Esophagus muscularis mucosa (tissue), 4 donors: ENCODE data around the gene RGS2. TPM values are rescaled to one million over a fixed set of nuclear protein-coding genes. Genes with fewer than 3 reads are reported as not detected.

ENCODE experiments used
- DNase-seq: peaks from one replicate; pipeline ENCODE4 v3.0.0-alpha.2; 2017; ENCODE audit errors: extremely low spot score
- H3K27ac ChIP-seq, 4 donors: fragments of 200-600 bp; sonication (generic); replicated peaks in 1 of 4; 1 replicate in 3 of 4; 2 replicates in 1 of 4; pipeline ENCODE4 v1.5.1; 2016 to 2019; ENCODE audit warnings: mild to moderate bottlenecking in 1 of 4
- H3K27me3 ChIP-seq, 4 donors: fragments of 200-600 bp; sonication (generic); one replicate each; pipeline versions ENCODE4 v1.5.1 to v1.6.0; 2016 to 2019
- H3K36me3 ChIP-seq, 4 donors: fragments of 200-600 bp; sonication (generic); one replicate each; pipeline ENCODE4 v1.5.1; 2016 to 2019
- H3K4me1 ChIP-seq, 4 donors: fragments of 200-600 bp; sonication (generic); one replicate each; pipeline ENCODE4 v1.5.1; 2016 to 2019
- H3K4me3 ChIP-seq, 4 donors: fragments of 200-600 bp; sonication (generic); 1 replicate in 2 of 4; 2 replicates in 2 of 4; pipeline ENCODE4 v1.5.1; 2016 to 2019; ENCODE audit warnings: mild to moderate bottlenecking in 4 of 4, moderate library complexity in 1 of 4
- H3K9me3 ChIP-seq, 4 donors: fragments of 200-600 bp; sonication (generic); 1 replicate in 3 of 4; 2 replicates in 1 of 4; pipeline ENCODE4 v1.5.1; 2016 to 2019
- EP300 ChIP-seq: sonication (generic); formaldehyde crosslinking; IDR thresholded peaks from one replicate; pipeline ENCODE4 v1.6.1; 2017; ENCODE audit warnings: antibody characterized with exemption
- POLR2A ChIP-seq: fragments of 450-650 bp; IDR thresholded peaks from one replicate; pipeline ENCODE4 v1.6.1; 2017; ENCODE audit warnings: antibody characterized with exemption, moderate library complexity, mild to moderate bottlenecking, low read depth
- POLR2AphosphoS5 ChIP-seq, 2 donors: sonication (generic); formaldehyde crosslinking; IDR thresholded peaks; one replicate each; pipeline ENCODE4 v1.6.1; 2017; ENCODE audit warnings: antibody characterized with exemption in 2 of 2
- WGBS: methylation state at CpG from one replicate; pipeline ENCODE4 v1.1.5; 2018; 5-methylcytosine and 5-hydroxymethylcytosine counted together
- intact Hi-C: fragments of 100-400 bp; cut with DNase I; formaldehyde crosslinking; loops from one replicate; pipeline ENCODE4 v1.15.1; 2023
- total RNA-seq, 4 donors: library from RNA; depleted of rRNA; stranded (reverse); fragments of >200 nt; gene quantifications; one replicate each; pipeline versions ENCODE4 v1.1.0 to v1.2.1, GENCODE V29; 2016
- TF ChIP-seq, protein P1 (sequence below), 3 experiments: fragments of 200-600 bp in 2 of 3; fragments of 450-650 bp in 1 of 3; sonication (generic) in 2 of 3; IDR thresholded peaks; one replicate each; pipeline ENCODE4 v1.5.1; 2017 to 2019; ENCODE audit warnings: antibody characterized with exemption in 3 of 3, mild to moderate bottlenecking in 2 of 3, moderate library complexity in 1 of 3

The RGS2 gene
- total RNA-seq, 4 donors from 2014 or later: 337 to 754 (median 525) TPM

DNA sequence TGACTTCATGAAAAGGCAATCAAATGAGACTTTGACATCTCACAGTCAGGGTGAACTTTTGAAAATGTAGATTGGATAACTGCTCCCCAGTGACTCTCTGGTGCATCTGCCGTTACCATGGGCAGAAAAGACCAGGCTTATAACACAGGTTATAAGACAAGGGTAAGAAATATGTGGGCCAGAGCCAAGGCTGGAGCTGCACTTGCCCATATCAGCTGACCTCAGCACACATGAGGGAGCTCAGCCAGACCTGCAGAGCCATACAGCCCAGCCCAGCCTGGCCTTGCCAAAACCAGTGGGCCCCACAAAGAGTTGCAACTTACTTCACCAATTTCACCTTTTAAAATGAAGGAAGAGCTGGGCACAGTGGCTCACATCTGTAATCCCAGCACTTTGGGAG is 11.7 kb upstream of the RGS2 start:
- intact Hi-C loops: no loop called here
- H3K36me3 ChIP-seq: no peaks in the 10 kb centered on the region
- DNase-seq: no peak
- no peaks in the 10 kb centered on the region for H3K9me3 ChIP-seq
- no peak for TF ChIP-seq EP300
- TF ChIP-seq POLR2AphosphoS5 (IDR thresholded peaks at IDR 0.05): no peak
- H3K27ac ChIP-seq: no peak overlapping the region
- WGBS: 100% methylated on average over 1 of the region's 1 CpG
- no peak overlapping the region for H3K4me3 ChIP-seq
- H3K4me1 ChIP-seq: peaks cover 0 to 10% (median 1%) of the 10 kb centered on the region in 4 donors
- no peaks in the 10 kb centered on the region for H3K27me3 ChIP-seq

DNA sequence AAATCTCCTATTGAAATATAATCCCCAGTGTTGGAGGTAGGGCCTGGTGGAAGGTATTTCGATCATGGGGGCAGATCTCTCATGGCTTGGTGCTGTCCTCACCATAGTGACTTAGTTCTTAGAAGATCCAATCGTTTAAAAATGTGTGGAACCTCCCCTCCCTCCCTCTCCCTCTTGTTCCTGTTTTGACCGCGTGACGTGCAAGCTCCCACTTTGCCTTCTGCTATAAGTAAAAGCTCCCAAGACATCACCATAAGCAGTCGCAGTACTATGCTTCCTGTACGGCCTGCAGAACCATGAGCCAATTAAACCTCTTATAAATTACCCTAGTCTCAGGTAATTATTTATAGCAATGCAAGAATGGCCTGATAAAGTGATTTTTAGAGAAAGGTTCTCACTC is 10.9 kb upstream of the RGS2 start:
- Histone ChIP-seq H3K36me3 (no peaks in the 10 kb centered on the region), H3K4me1 (peaks cover 0 to 10% (median 1%) of the 10 kb centered on the region in 4 donors), H3K4me3 (no peak overlapping the region), H3K27me3 (no peaks in the 10 kb centered on the region), H3K9me3 (no peaks in the 10 kb centered on the region), H3K27ac (no peak overlapping the region)
- TF ChIP-seq, protein P1, sequence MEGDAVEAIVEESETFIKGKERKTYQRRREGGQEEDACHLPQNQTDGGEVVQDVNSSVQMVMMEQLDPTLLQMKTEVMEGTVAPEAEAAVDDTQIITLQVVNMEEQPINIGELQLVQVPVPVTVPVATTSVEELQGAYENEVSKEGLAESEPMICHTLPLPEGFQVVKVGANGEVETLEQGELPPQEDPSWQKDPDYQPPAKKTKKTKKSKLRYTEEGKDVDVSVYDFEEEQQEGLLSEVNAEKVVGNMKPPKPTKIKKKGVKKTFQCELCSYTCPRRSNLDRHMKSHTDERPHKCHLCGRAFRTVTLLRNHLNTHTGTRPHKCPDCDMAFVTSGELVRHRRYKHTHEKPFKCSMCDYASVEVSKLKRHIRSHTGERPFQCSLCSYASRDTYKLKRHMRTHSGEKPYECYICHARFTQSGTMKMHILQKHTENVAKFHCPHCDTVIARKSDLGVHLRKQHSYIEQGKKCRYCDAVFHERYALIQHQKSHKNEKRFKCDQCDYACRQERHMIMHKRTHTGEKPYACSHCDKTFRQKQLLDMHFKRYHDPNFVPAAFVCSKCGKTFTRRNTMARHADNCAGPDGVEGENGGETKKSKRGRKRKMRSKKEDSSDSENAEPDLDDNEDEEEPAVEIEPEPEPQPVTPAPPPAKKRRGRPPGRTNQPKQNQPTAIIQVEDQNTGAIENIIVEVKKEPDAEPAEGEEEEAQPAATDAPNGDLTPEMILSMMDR (IDR thresholded peaks at IDR 0.05): no peak
- TF ChIP-seq EP300 (no peak), POLR2A (no peak), POLR2AphosphoS5 (IDR thresholded peaks at IDR 0.05) (no peak)
- DNase-seq: no peak
- 82% methylated on average over 7 of the region's 7 CpGs for WGBS
- intact Hi-C loops: no loop called here

DNA sequence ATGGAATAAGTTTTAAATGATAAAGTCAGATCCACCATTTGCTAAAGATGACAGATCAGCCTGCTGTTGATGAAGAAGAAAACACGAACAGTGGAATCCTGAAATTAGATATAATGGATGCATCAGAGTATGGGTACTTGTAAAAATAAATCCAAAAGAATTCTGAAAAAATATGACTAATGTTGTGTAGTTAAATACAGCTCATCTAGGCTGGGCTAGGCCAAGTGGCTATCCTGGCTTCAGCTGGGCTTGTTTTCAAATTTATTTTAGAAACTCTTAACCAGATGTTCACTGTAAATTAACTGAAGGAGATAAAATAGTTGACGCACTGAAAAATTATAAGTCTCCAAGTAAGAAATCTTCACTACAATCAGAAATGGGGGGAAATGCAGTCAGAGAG is 7.4 kb upstream of the RGS2 start:
- intact Hi-C loops: loop anchor here (10.0 kb wide), 2 partner anchors 197 to 323 kb away; partner anchors contain the start of gene CDC73
- H3K27ac ChIP-seq: no peak overlapping the region
- no peak overlapping the region for H3K4me3 ChIP-seq
- TF ChIP-seq EP300 (no peak), POLR2AphosphoS5 (IDR thresholded peaks at IDR 0.05) (no peak), POLR2A (no peak)
- TF ChIP-seq, protein P1 (IDR thresholded peaks at IDR 0.05): no peak
- H3K36me3 ChIP-seq: no peaks in the 10 kb centered on the region
- H3K4me1 ChIP-seq: peaks cover 0 to 10% (median 8%) of the 10 kb centered on the region in 4 donors
- no peaks in the 10 kb centered on the region for H3K27me3 ChIP-seq
- WGBS: 73% methylated on average over 2 of the region's 2 CpGs
- DNase-seq: no peak
- H3K9me3 ChIP-seq: no peaks in the 10 kb centered on the region

DNA sequence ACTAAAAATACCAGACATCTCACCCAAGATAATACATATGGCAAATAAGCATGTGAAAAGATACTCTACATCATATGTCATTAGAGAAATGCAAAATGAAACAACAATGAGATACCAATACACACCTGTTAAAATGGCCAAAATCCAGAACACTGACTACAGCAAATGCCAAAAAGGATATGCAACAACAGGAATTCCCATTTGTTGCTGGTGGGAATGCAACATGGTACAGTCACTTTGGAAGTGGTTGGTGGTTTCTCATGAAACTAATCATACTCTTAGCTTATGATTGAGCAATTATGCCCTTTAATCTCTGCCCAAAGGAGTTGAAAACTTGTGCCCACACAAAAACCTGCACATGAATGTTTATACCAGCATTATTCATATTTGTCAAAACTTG is 6.4 kb upstream of the RGS2 start:
- H3K4me3 ChIP-seq: no peak overlapping the region
- no peaks in the 10 kb centered on the region for H3K36me3 ChIP-seq
- TF ChIP-seq, protein P1 (IDR thresholded peaks at IDR 0.05): no peak
- TF ChIP-seq POLR2AphosphoS5 (IDR thresholded peaks at IDR 0.05) (no peak), POLR2A (no peak), EP300 (no peak)
- H3K4me1 ChIP-seq: peaks cover 5 to 14% (median 13%) of the 10 kb centered on the region in 4 donors
- intact Hi-C loops: loop anchor here (10.0 kb wide), 2 partner anchors 198 to 322 kb away; partner anchors contain the start of gene CDC73
- H3K27me3 ChIP-seq: no peaks in the 10 kb centered on the region
- no peak for DNase-seq
- H3K27ac ChIP-seq: no peak overlapping the region
- no peaks in the 10 kb centered on the region for H3K9me3 ChIP-seq

DNA sequence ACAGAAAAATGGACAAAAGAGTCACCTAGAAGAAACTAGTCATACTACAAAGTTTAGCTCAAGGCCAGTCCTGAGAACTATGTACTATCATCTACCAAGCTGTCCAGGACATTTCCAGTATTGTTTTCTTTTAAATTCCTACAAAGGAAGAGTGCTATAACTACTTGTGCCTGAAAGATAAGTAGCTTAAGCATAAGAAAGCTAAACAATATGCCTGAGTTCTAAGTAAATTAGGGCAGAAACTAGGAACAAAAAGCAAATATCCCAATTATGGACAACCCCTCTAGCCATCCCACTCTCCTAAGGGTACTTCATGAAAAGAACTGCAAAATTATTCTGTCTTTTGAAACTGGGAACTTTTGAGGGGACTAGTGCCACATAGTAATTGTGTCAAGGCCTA is 5.3 kb upstream of the RGS2 start:
- Histone ChIP-seq H3K27me3 (no peaks in the 10 kb centered on the region), H3K9me3 (no peaks in the 10 kb centered on the region), H3K27ac (no peak overlapping the region), H3K4me1 (peaks cover 5 to 18% (median 14%) of the 10 kb centered on the region in 4 donors), H3K4me3 (no peak overlapping the region), H3K36me3 (no peaks in the 10 kb centered on the region)
- TF ChIP-seq POLR2AphosphoS5 (IDR thresholded peaks at IDR 0.05): no peak
- TF ChIP-seq POLR2A: no peak
- TF ChIP-seq, protein P1 (IDR thresholded peaks at IDR 0.05): no peak
- TF ChIP-seq EP300: no peak
- intact Hi-C loops: loop anchor here (10.0 kb wide), 2 partner anchors 199 to 321 kb away; partner anchors contain the start of gene CDC73
- DNase-seq: no peak
